ENCODE data around the gene NDUFAF7. TPM values are rescaled to one million over a fixed set of nuclear protein-coding genes. Genes with fewer than 3 reads are reported as not detected.
A peak's percentile ranks its signal among the peaks of the same experiment; 100 is the strongest.

NDUFAF7 gene
- total and polyA plus RNA-seq, 2 of the 13 experiments (the other 11 are each of a cell fraction or from before 2014, with no cell fraction given) = 27.0 to 40.8 TPM

DNA sequence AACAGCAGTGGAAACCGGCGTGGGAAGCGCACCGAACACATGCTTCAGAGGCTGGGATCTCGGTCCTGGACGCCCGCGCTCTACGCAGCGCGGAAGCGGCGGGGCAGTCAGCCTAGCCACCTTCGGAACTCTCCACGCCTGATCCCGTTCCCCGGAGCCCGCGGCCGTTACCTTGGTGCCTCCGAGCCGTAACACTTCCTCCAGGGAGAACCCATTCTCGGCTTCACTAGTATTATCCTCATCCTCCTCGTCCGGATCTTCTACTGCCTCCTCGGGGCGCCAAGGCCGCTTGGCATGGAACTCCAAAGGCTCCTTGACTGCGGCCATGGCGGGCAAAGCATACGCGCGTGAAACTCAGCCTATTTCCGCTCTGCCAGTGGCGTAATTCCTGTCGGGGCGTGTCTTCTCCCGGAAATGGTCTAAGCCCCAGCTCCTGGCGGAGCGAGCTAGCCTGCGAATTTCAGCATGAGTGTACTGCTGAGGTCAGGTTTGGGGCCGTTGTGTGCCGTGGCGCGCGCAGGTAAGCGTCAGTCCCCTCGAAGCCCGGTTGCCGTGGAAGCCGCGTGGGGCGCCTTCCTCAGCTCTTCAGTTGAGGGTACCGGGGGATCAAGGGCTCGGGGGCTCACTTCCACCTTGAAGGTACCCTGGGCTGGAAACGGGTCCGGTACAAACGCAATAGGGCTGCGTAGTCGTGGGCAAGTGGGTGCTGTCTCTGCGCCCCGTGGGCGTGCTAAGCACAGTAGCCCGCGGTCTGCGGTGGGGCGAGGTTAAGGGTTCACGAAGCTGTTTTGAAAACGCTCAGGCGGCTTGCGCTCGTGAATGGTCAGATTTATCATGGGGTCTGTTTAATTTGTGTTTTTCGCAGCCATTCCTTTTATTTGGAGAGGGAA lies at the start of gene NDUFAF7, which contains the start of gene CEBPZ (continued):
- peak; percentile 59; the same call in 1 of the 2 replicates for TF ChIP-seq ZNF609 (CRISPR knock-in tag; IDR thresholded peaks at IDR 0.05; ENCODE audit: borderline replicate concordance)
- TF ChIP-seq, protein P1, sequence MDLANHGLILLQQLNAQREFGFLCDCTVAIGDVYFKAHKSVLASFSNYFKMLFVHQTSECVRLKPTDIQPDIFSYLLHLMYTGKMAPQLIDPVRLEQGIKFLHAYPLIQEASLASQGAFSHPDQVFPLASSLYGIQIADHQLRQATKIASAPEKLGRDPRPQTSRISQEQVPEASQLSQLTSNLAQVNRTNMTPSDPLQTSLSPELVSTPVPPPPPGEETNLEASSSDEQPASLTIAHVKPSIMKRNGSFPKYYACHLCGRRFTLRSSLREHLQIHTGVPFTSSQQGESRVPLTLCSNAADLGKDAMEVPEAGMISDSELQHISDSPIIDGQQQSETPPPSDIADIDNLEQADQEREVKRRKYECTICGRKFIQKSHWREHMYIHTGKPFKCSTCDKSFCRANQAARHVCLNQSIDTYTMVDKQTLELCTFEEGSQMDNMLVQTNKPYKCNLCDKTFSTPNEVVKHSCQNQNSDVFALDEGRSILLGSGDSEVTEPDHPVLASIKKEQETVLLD (CRISPR knock-in tag; IDR thresholded peaks at IDR 0.05; ENCODE audit: low read depth) = no peak
- TF ChIP-seq MBD4 (IDR thresholded peaks at IDR 0.05; ENCODE audit: borderline replicate concordance, low read length) = no peak
- TF ChIP-seq ZNF792 (CRISPR knock-in tag; IDR thresholded peaks at IDR 0.05) = peak; percentile 91; the same call in 1 of the 2 replicates
- TF ChIP-seq ZNF562 (CRISPR knock-in tag; IDR thresholded peaks at IDR 0.05; ENCODE audit: borderline replicate concordance) = no peak
- peak; percentile 98; the same call in 1 of the 2 replicates for TF ChIP-seq ZFP82 (CRISPR knock-in tag; IDR thresholded peaks at IDR 0.05; ENCODE audit: borderline replicate concordance)
- TF ChIP-seq CREM (IDR thresholded peaks at IDR 0.05) = peak; percentile 94
- TF ChIP-seq CREM (CRISPR knock-in tag; IDR thresholded peaks at IDR 0.05) = no peak; the same call in 1 of the 2 replicates
- no peak for TF ChIP-seq ZNF597 (CRISPR knock-in tag; IDR thresholded peaks at IDR 0.05)
- no peak for TF ChIP-seq PLRG1 (conservative IDR thresholded peaks at IDR 0.05)
- peak; percentile 98 for TF ChIP-seq GABPB1 (CRISPR knock-in tag; IDR thresholded peaks at IDR 0.05)
- TF ChIP-seq ZNF446 (CRISPR knock-in tag; IDR thresholded peaks at IDR 0.05) = peak; percentile 78; the same call in 1 of the 2 replicates
- peak; percentile 88 for TF ChIP-seq ARNT2 (CRISPR knock-in tag; IDR thresholded peaks at IDR 0.05; ENCODE audit: low read depth)
- no peak for TF ChIP-seq JUNB (CRISPR knock-in tag; IDR thresholded peaks at IDR 0.05; ENCODE audit: borderline replicate concordance)
- TF ChIP-seq ZNF773 (CRISPR knock-in tag; IDR thresholded peaks at IDR 0.05; ENCODE audit: borderline replicate concordance) = no peak
- TF ChIP-seq RNF2 (conservative IDR thresholded peaks at IDR 0.05; ENCODE audit: low read depth) = peak; percentile 89
- 0 out of 2 replicates have a peak, but pooled peaks have one; percentile 34 for TF ChIP-seq MTF1 (CRISPR knock-in tag; IDR thresholded peaks at IDR 0.05)
- no peak for TF ChIP-seq BCLAF1 (IDR thresholded peaks at IDR 0.05)
- peak; percentile 90 for TF ChIP-seq DR1 (CRISPR knock-in tag; IDR thresholded peaks at IDR 0.05)
